IPS-18a (cell line): ENCODE measurements around the gene OTUD3.

Experiments used
- H3K27ac ChIP-seq: one replicate; pipeline ENCODE4 v1.5.1; 2013; ENCODE audit warnings: low read length
- H3K27me3 ChIP-seq: one replicate; pipeline ENCODE4 v1.6.1; 2013; ENCODE audit warnings: mild to moderate bottlenecking, low read length; ENCODE audit not compliant: control insufficient read depth, insufficient read depth
- H3K36me3 ChIP-seq: one replicate; pipeline ENCODE4 v1.6.1; 2013; ENCODE audit warnings: low read depth, low read length; ENCODE audit not compliant: control insufficient read depth
- H3K4me1 ChIP-seq: one replicate; pipeline ENCODE4 v1.6.1; 2013; ENCODE audit warnings: low read depth, low read length; ENCODE audit not compliant: control insufficient read depth
- H3K4me3 ChIP-seq: one replicate; pipeline ENCODE4 v1.5.1; 2013; ENCODE audit warnings: low read length
- H3K9ac ChIP-seq: one replicate; pipeline ENCODE4 v1.6.1; 2013; ENCODE audit warnings: mild to moderate bottlenecking, low read length, moderate library complexity
- H3K9me3 ChIP-seq: one replicate; pipeline ENCODE4 v1.6.1; 2013; ENCODE audit warnings: low read depth, low read length; ENCODE audit not compliant: control insufficient read depth

The OTUD3 gene

GRCh38 chr1:19892129-19892528, 9.9 kb downstream of the OTUD3 start:
- Histone ChIP-seq H3K36me3 (peaks cover 63% of the 10 kb centered on the region), H3K9ac (no peak overlapping the region), H3K27me3 (no peaks in the 10 kb centered on the region), H3K27ac (no peak overlapping the region), H3K4me1 (no peaks in the 10 kb centered on the region), H3K9me3 (no peaks in the 10 kb centered on the region), H3K4me3 (no peak overlapping the region)

GRCh38 chr1:19892628-19893168, 10.5 kb downstream of the OTUD3 start:
- Histone ChIP-seq H3K4me1 (no peaks in the 10 kb centered on the region), H3K27ac (no peak overlapping the region), H3K9ac (no peak overlapping the region), H3K36me3 (peaks cover 68% of the 10 kb centered on the region), H3K4me3 (no peak overlapping the region), H3K27me3 (no peaks in the 10 kb centered on the region), H3K9me3 (no peaks in the 10 kb centered on the region)

GRCh38 chr1:19893687-19894086, 11.5 kb downstream of the OTUD3 start:
- Histone ChIP-seq H3K4me1 (no peaks in the 10 kb centered on the region), H3K9me3 (no peaks in the 10 kb centered on the region), H3K4me3 (no peak overlapping the region), H3K27me3 (no peaks in the 10 kb centered on the region), H3K36me3 (peaks cover 77% of the 10 kb centered on the region), H3K27ac (no peak overlapping the region), H3K9ac (no peak overlapping the region)

GRCh38 chr1:19894218-19894617, 12.0 kb downstream of the OTUD3 start:
- Histone ChIP-seq H3K4me1 (no peaks in the 10 kb centered on the region), H3K9me3 (no peaks in the 10 kb centered on the region), H3K27me3 (no peaks in the 10 kb centered on the region), H3K27ac (no peak overlapping the region), H3K36me3 (peaks cover 82% of the 10 kb centered on the region), H3K9ac (no peak overlapping the region), H3K4me3 (no peak overlapping the region)

- Histone ChIP-seq H3K36me3 (peaks cover 62% of the 10 kb centered on the region), H3K4me3 (no peak overlapping the region), H3K9ac (no peak overlapping the region), H3K9me3 (no peaks in the 10 kb centered on the region), H3K27ac (no peak overlapping the region), H3K4me1 (no peaks in the 10 kb centered on the region), H3K27me3 (no peaks in the 10 kb centered on the region)
Measured at GRCh38 chr1:19901653-19902052, 19.5 kb downstream of the OTUD3 start.

GRCh38 chr1:19903621-19904020, 21.4 kb downstream of the OTUD3 start:
- no peak overlapping the region for H3K27ac ChIP-seq

GRCh38 chr1:19907456-19907855, 25.3 kb downstream of the OTUD3 start:
- no peak overlapping the region for H3K9ac ChIP-seq
- H3K27me3 ChIP-seq, result no peaks in the 10 kb centered on the region
- no peaks in the 10 kb centered on the region for H3K4me1 ChIP-seq
- H3K27ac ChIP-seq, result no peak overlapping the region
- no peak overlapping the region for H3K4me3 ChIP-seq
- no peaks in the 10 kb centered on the region for H3K9me3 ChIP-seq
- peaks cover 80% of the 10 kb centered on the region for H3K36me3 ChIP-seq

More at GRCh38 chr1:19903621-19904020, 21.4 kb downstream of the OTUD3 start:
- Histone ChIP-seq H3K4me1 (no peaks in the 10 kb centered on the region), H3K27me3 (no peaks in the 10 kb centered on the region), H3K9me3 (no peaks in the 10 kb centered on the region), H3K4me3 (no peak overlapping the region), H3K36me3 (peaks cover 67% of the 10 kb centered on the region), H3K9ac (no peak overlapping the region)

GRCh38 chr1:19909392-19909791, 27.2 kb downstream of the OTUD3 start:
- peaks cover 89% of the 10 kb centered on the region for H3K36me3 ChIP-seq

GRCh38 chr1:19909971-19910370, 27.8 kb downstream of the OTUD3 start:
- H3K27me3 ChIP-seq, result no peaks in the 10 kb centered on the region
- H3K27ac ChIP-seq, result no peak overlapping the region
- H3K9ac ChIP-seq, result no peak overlapping the region
- no peaks in the 10 kb centered on the region for H3K9me3 ChIP-seq
- H3K4me3 ChIP-seq, result no peak overlapping the region
- H3K36me3 ChIP-seq, result peaks cover 83% of the 10 kb centered on the region
- no peaks in the 10 kb centered on the region for H3K4me1 ChIP-seq

More at GRCh38 chr1:19909392-19909791, 27.2 kb downstream of the OTUD3 start:
- Histone ChIP-seq H3K4me3 (no peak overlapping the region), H3K9me3 (no peaks in the 10 kb centered on the region), H3K4me1 (no peaks in the 10 kb centered on the region), H3K9ac (no peak overlapping the region), H3K27ac (no peak overlapping the region), H3K27me3 (no peaks in the 10 kb centered on the region)

- Histone ChIP-seq H3K9ac (no peak overlapping the region), H3K4me3 (no peak overlapping the region), H3K9me3 (no peaks in the 10 kb centered on the region), H3K27ac (no peak overlapping the region), H3K4me1 (no peaks in the 10 kb centered on the region), H3K27me3 (no peaks in the 10 kb centered on the region), H3K36me3 (peaks cover 80% of the 10 kb centered on the region)
Measured at GRCh38 chr1:19910650-19911049, 28.5 kb downstream of the OTUD3 start.

- no peak overlapping the region for H3K9ac ChIP-seq
- H3K9me3 ChIP-seq, result no peaks in the 10 kb centered on the region
- no peaks in the 10 kb centered on the region for H3K27me3 ChIP-seq
- H3K27ac ChIP-seq, result no peak overlapping the region
- H3K4me3 ChIP-seq, result no peak overlapping the region
- H3K36me3 ChIP-seq, result peaks cover 12% of the 10 kb centered on the region
- H3K4me1 ChIP-seq, result no peaks in the 10 kb centered on the region
Measured at GRCh38 chr1:19918057-19918456, 35.9 kb downstream of the OTUD3 start.

GRCh38 chr1:19920132-19920710, 38.0 kb downstream of the OTUD3 start:
- Histone ChIP-seq H3K27ac (no peak overlapping the region), H3K9me3 (no peaks in the 10 kb centered on the region), H3K4me3 (no peak overlapping the region), H3K4me1 (no peaks in the 10 kb centered on the region), H3K9ac (no peak overlapping the region), H3K27me3 (no peaks in the 10 kb centered on the region), H3K36me3 (no peaks in the 10 kb centered on the region)
